GM10266 (cell line): ENCODE measurements around the gene NDUFAF5.
"Not testable (repeated sequence)": the region's sequence is repeated elsewhere in the genome, so short reads cannot be mapped to it uniquely, and the experiment has no call there.

ENCODE experiments used
- DNase-seq: peaks from one replicate; pipeline ENCODE4 v3.0.0; 2012; ENCODE audit errors: extremely low spot score
- TF ChIP-seq, protein P1 (sequence below): IDR thresholded peaks from 2 replicates; pipeline ENCODE4 v1.5.1; 2012; ENCODE audit warnings: mild to moderate bottlenecking, low read depth; ENCODE audit not compliant: control insufficient read depth, insufficient read depth; ENCODE audit errors: missing control alignments

The NDUFAF5 gene, protein sequence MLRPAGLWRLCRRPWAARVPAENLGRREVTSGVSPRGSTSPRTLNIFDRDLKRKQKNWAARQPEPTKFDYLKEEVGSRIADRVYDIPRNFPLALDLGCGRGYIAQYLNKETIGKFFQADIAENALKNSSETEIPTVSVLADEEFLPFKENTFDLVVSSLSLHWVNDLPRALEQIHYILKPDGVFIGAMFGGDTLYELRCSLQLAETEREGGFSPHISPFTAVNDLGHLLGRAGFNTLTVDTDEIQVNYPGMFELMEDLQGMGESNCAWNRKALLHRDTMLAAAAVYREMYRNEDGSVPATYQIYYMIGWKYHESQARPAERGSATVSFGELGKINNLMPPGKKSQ

GRCh38 chr20:13784893-13785715 lies at the start of gene NDUFAF5, which contains the start of gene ESF1:
Gene NDUFAF5, plus strand, starts transcription at chr20:13785028. Its CDS starts 41 bp downstream, at chr20:13785069.
Gene ESF1, minus strand, starts transcription at chr20:13784919. Its CDS starts 1,779 bp downstream, at chr20:13783140.
- peak; percentile 85 for DNase-seq
- TF ChIP-seq, protein P1, sequence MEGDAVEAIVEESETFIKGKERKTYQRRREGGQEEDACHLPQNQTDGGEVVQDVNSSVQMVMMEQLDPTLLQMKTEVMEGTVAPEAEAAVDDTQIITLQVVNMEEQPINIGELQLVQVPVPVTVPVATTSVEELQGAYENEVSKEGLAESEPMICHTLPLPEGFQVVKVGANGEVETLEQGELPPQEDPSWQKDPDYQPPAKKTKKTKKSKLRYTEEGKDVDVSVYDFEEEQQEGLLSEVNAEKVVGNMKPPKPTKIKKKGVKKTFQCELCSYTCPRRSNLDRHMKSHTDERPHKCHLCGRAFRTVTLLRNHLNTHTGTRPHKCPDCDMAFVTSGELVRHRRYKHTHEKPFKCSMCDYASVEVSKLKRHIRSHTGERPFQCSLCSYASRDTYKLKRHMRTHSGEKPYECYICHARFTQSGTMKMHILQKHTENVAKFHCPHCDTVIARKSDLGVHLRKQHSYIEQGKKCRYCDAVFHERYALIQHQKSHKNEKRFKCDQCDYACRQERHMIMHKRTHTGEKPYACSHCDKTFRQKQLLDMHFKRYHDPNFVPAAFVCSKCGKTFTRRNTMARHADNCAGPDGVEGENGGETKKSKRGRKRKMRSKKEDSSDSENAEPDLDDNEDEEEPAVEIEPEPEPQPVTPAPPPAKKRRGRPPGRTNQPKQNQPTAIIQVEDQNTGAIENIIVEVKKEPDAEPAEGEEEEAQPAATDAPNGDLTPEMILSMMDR: no peak

DNA sequence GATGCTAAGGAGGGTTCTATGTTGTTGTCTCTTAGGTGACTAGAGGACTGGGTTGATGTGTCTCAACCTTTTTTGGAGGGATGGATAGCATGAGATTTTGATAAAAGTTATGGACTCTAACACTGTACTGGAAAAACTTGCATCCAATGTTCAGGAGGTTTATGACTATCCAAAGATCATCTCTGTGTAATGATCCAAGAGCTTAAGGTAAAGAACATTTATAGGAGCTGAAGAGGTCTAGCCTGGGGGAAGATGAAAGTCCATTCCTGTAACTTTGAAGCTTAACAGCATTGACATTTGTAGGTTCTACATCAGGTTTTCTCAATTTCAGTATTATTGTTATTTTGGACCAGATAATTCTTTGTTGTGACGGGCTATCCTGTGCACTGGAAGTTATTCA lies 49.0 kb upstream of the NDUFAF5 start:
- TF ChIP-seq, protein P1: no peak
- DNase-seq: no peak

- DNase-seq: no peak
These were observed 48.2 kb upstream of the NDUFAF5 start for GRCh38 chr20:13736436-13737191.

GRCh38 chr20:13738187-13738586 lies 46.6 kb upstream of the NDUFAF5 start:
- not testable (repeated sequence) for DNase-seq

More at GRCh38 chr20:13736436-13737191, 48.2 kb upstream of the NDUFAF5 start:
- TF ChIP-seq, protein P1: no peak

DNA sequence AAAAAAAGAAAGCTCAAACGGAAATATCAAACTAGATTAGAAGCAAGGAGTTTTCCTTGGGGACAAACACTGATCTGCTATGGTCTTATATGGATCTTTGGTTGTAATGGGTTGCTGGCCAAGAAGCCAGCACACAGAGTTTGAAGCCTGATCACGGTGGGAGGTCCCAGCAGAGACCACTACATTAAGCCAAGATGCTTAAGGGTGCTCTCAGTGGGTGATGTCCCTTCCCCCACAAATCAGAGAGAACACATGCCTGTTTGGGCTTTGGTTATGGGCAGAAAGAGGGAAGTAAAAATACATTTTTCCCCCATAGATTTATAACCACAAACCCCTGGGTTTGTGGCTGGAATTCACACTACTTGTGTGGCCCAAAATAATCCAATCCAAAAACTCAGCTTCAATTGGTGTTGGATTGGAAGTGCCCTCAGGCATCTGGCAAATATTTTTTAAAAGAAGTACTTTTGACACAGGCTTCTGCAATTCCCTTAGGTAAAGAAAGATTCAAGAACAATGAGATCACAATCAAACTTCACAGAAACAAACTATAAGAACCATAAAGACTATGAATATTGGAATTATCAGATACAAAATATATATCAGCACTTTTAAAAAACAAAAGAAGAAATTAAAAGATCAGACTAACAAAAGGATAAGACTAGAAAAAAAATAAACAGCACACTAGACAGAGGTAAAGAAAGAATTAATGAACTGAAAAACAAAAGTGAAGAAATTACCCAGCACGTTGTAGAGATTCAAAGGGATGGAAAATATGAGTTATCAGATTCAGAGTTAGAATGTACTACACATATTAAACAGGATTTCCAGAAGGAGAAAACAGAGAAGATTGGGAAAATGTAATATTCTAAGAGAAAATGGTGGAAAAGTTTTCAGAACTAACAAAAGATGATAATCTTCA lies 44.8 kb upstream of the NDUFAF5 start:
- TF ChIP-seq, protein P1: no peak
- DNase-seq: no peak

DNA sequence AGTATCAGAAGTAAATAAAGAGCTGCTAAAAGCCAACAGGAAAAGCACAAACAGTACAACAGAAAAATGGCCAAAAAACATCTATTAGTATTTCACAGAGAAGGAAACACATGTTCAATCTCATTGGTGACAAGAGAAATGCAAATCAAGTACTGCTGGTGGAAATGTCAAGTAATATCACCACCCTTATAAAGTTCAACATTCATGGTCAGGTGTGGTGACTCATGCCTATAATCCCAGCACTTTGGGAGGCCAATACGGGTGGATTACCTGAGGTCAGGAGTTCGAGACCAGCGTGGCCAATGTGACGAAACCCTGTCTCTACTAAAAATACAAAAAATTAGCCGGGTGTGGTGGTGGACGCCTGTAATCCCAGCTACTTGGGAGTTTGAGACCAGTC lies 42.9 kb upstream of the NDUFAF5 start:
- no peak for DNase-seq
- TF ChIP-seq, protein P1: no peak
